ENCODE measurements around the gene IMMP2L. TPM values are rescaled to one million over a fixed set of nuclear protein-coding genes. Genes with fewer than 3 reads are reported as not detected.

The IMMP2L gene
- total RNA-seq, 4 donors from 2014 or later = 8.3 to 19.2 (median 17.8) TPM

GRCh38 chr7:110875346-110875745 lies 686.9 kb downstream of the IMMP2L start:
- in situ Hi-C loops (cut with MboI; ENCODE audit: low sequenced_read_pairs in 4 of 4) (no loop called here), intact Hi-C loops (cut with DNase I; ENCODE audit: low total_unique reads) (no loop called here)
- no peaks in the 10 kb centered on the region for H3K4me1 ChIP-seq
- no peak overlapping the region for H3K4me3 ChIP-seq
- H3K27me3 ChIP-seq = no peaks in the 10 kb centered on the region
- ATAC-seq = no peak
- H3K27ac ChIP-seq = no peak overlapping the region
- no peak for TF ChIP-seq CTCF (IDR thresholded peaks at IDR 0.05 in 4 of 5, conservative IDR thresholded peaks at IDR 0.05 in 1 of 5)
- no peak for TF ChIP-seq POLR2A (IDR thresholded peaks at IDR 0.05)
- no peak for DNase-seq
- no peaks in the 10 kb centered on the region for H3K9me3 ChIP-seq
- no peaks in the 10 kb centered on the region for H3K36me3 ChIP-seq

DNA sequence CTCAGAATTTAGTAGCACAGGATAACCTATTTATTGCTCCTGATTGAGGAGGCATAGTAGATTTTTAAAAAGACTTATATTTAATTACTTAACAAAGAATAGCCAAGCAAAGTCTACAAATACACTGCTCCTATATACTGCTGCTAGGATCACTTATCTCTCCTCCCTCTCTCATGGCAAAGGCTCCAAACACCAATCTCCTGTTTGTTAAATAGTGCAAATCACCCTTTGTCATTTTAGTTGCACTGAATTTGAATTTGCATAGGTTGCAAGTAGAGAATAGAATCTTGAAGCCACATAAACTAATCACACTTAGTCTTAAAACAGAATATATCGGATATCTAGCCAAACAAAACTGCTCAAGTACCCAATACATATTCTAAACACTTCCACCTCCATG lies 690.4 kb downstream of the IMMP2L start:
- no peak overlapping the region for H3K27ac ChIP-seq
- no peaks in the 10 kb centered on the region for H3K9me3 ChIP-seq
- TF ChIP-seq CTCF (IDR thresholded peaks at IDR 0.05 in 4 of 5, conservative IDR thresholded peaks at IDR 0.05 in 1 of 5) (no peak), POLR2A (IDR thresholded peaks at IDR 0.05) (no peak)
- H3K4me3 ChIP-seq = no peak overlapping the region
- intact Hi-C loops (cut with DNase I; ENCODE audit: low total_unique reads) = no loop called here
- in situ Hi-C loops (cut with MboI; ENCODE audit: low sequenced_read_pairs in 4 of 4) = no loop called here
- H3K27me3 ChIP-seq = no peaks in the 10 kb centered on the region
- ATAC-seq = no peak
- DNase-seq = no peak
- peaks cover 0 to 6% of the 10 kb centered on the region in 2 donors for H3K4me1 ChIP-seq
- H3K36me3 ChIP-seq = no peaks in the 10 kb centered on the region

- ATAC-seq = no peak
- in situ Hi-C loops (cut with MboI; ENCODE audit: low sequenced_read_pairs in 4 of 4) = no loop called here
- H3K36me3 ChIP-seq = no peaks in the 10 kb centered on the region
Measured at GRCh38 chr7:110870926-110871325, 691.4 kb downstream of the IMMP2L start.

DNA sequence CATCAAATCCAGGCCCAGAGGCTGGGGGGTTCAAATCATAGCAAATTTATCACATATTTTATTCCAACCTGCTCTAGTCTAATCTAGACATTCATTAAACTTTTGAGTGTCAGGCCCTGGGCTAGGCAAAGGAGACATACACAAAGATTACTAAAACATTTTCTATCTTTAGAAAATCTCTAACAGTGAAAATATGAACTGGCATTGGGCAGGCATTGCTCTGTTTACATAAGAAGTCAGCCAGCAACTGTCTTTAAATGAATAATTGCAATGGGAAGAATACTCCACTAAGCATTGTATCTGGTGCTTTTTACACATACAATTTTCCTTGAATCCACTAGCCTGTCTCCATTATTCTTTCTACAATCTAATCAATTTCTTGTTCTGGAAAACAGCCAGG lies 693.8 kb downstream of the IMMP2L start:
- in situ Hi-C loops (cut with MboI; ENCODE audit: low sequenced_read_pairs in 4 of 4) (no loop called here), intact Hi-C loops (cut with DNase I; ENCODE audit: low total_unique reads) (no loop called here)
- TF ChIP-seq POLR2A (IDR thresholded peaks at IDR 0.05) (no peak), CTCF (IDR thresholded peaks at IDR 0.05 in 4 of 5, conservative IDR thresholded peaks at IDR 0.05 in 1 of 5) (no peak)
- Histone ChIP-seq H3K4me3 (no peak overlapping the region), H3K9me3 (no peaks in the 10 kb centered on the region), H3K27me3 (no peaks in the 10 kb centered on the region), H3K27ac (no peak overlapping the region), H3K36me3 (no peaks in the 10 kb centered on the region), H3K4me1 (peaks cover 5 to 6% of the 10 kb centered on the region in 2 donors)
- ATAC-seq (no peak), DNase-seq (no peak)

More at GRCh38 chr7:110870926-110871325, 691.4 kb downstream of the IMMP2L start:
- no peak overlapping the region for H3K27ac ChIP-seq
- H3K27me3 ChIP-seq = no peaks in the 10 kb centered on the region
- DNase-seq = no peak
- no peak for TF ChIP-seq CTCF (IDR thresholded peaks at IDR 0.05 in 4 of 5, conservative IDR thresholded peaks at IDR 0.05 in 1 of 5)
- TF ChIP-seq POLR2A (IDR thresholded peaks at IDR 0.05) = no peak
- peaks cover 2 to 6% of the 10 kb centered on the region in 2 donors for H3K4me1 ChIP-seq
- intact Hi-C loops (cut with DNase I; ENCODE audit: low total_unique reads) = no loop called here
- H3K4me3 ChIP-seq = no peak overlapping the region
- no peaks in the 10 kb centered on the region for H3K9me3 ChIP-seq

- Histone ChIP-seq H3K27ac (no peak overlapping the region), H3K27me3 (no peaks in the 10 kb centered on the region), H3K4me1 (peaks cover 5 to 6% of the 10 kb centered on the region in 2 donors), H3K36me3 (no peaks in the 10 kb centered on the region), H3K4me3 (no peak overlapping the region), H3K9me3 (no peaks in the 10 kb centered on the region)
- DNase-seq (no peak), ATAC-seq (no peak)
- in situ Hi-C loops (cut with MboI; ENCODE audit: low sequenced_read_pairs in 4 of 4) = no loop called here
- TF ChIP-seq CTCF (IDR thresholded peaks at IDR 0.05 in 4 of 5, conservative IDR thresholded peaks at IDR 0.05 in 1 of 5) = no peak
- no peak for TF ChIP-seq POLR2A (IDR thresholded peaks at IDR 0.05)
- intact Hi-C loops (cut with DNase I; ENCODE audit: low total_unique reads) = no loop called here
Measured at GRCh38 chr7:110867771-110868170, 694.5 kb downstream of the IMMP2L start.

Measured in gastrocnemius medialis (tissue), 4 donors.